T-helper 17 cell (primary cell): ENCODE measurements around the gene TBC1D2. TPM values are rescaled to one million over a fixed set of nuclear protein-coding genes. Genes with fewer than 3 reads are reported as not detected.

Source experiments
- ATAC-seq: fragments of 150-1000 bp; cut with Tn5 transposase; 2 replicates; pipeline ENCODE4 v1.10.0; 2021; ENCODE audit warnings: mild to moderate bottlenecking, moderate library complexity
- DNase-seq, 3 donors: peaks; one replicate each; pipeline versions ENCODE4 v3.0.0 to v3.0.0-alpha.2; 2020 to 2021
- H3K9me3 ChIP-seq: one replicate; pipeline ENCODE4 v1.7.0; 2013; ENCODE audit warnings: low read length, mild to moderate bottlenecking; ENCODE audit not compliant: control insufficient read depth, poor library complexity, severe bottlenecking
- H3K27ac Mint-ChIP-seq: one replicate; pipeline ENCODE4 v1.8.0; 2022; ENCODE audit warnings: mild to moderate bottlenecking, moderate library complexity, mixed read lengths
- H3K27me3 Mint-ChIP-seq: one replicate; pipeline ENCODE4 v1.8.0; 2022; ENCODE audit warnings: mixed read lengths
- H3K36me3 Mint-ChIP-seq: one replicate; pipeline ENCODE4 v1.8.0; 2022; ENCODE audit warnings: low read depth, mixed read lengths
- H3K4me1 Mint-ChIP-seq: one replicate; pipeline ENCODE4 v1.8.0; 2022; ENCODE audit warnings: mild to moderate bottlenecking, mixed read lengths
- H3K4me3 Mint-ChIP-seq: one replicate; pipeline ENCODE4 v1.8.0; 2022; ENCODE audit warnings: mild to moderate bottlenecking, moderate library complexity, mixed read lengths
- total RNA-seq, 4 donors: library from RNA in 2 of 4; stranded (reverse) in 2 of 4; gene quantifications; one replicate each; pipeline ENCODE4 v1.2.3 and lab custom pipeline; 2022 to 2026

The TBC1D2 gene
- total RNA-seq, 2 donors from 2014 or later: 7.8 to 8.2 TPM

DNA sequence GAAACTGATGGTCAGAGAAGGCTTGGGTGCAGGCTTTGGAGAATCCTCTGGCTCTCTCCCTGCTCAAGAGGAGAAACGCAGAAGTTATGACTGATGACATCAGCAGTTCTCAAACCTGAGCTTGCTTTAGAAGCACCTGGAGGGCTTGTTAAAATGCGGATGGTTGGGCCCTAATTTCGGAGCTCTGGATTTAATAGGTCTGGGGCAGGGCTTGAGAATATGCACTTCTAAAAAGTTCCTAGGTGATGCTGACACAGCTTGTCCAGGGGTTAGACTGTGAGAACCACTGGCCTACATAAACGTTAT, 26.4 kb downstream of the TBC1D2 start:
- H3K36me3 Mint-ChIP-seq: peaks cover 4% of the 10 kb centered on the region

DNA sequence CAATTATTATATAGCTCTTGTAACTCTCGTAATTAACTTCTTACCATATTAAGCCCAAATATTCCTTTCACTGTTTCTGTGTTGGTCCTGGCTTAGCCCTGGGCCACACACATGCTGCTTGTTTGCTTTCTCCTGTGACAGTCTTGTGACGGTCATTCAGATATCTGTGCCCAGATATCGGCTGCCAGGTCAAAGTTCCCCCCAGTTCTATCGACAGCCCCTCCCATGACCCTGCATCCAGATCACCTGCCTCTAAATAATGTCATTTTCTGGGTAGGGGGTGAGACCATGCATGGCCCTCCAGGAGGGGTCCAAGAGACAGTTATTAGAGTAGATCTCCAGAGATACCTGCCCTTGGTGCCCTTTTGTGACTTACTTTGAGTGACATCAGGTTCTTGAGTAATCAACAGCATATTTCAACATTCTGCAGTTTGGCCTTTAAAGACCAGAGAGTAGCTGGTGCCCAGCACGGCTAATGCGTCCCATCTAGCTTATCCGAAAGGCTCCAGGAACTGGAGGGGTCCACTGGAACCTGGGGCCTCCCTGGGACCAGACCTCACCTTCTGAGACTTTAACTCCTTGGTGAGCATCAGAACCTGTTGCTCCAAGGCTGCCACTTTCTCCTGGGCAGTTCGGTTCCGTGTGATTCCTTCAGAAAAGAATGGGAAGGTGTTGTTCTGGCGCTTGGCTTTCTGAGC, 26.9 kb downstream of the TBC1D2 start:
- Mint-ChIP-seq H3K27ac (peak overlapping the region; percentile 41), H3K4me1 (peaks cover 1% of the 10 kb centered on the region), H3K27me3 (no peaks in the 10 kb centered on the region), H3K4me3 (no peak overlapping the region), H3K36me3 (peaks cover 1% of the 10 kb centered on the region)
- DNase-seq: no peak
- no peak for ATAC-seq
- H3K9me3 ChIP-seq: no peaks in the 10 kb centered on the region

More for the DNA sequence above, 26.4 kb downstream of the TBC1D2 start:
- Mint-ChIP-seq H3K4me3 (no peak overlapping the region), H3K27me3 (no peaks in the 10 kb centered on the region), H3K27ac (no peak overlapping the region), H3K4me1 (no peaks in the 10 kb centered on the region)
- ATAC-seq: no peak
- DNase-seq: no peak
- no peaks in the 10 kb centered on the region for H3K9me3 ChIP-seq

DNA sequence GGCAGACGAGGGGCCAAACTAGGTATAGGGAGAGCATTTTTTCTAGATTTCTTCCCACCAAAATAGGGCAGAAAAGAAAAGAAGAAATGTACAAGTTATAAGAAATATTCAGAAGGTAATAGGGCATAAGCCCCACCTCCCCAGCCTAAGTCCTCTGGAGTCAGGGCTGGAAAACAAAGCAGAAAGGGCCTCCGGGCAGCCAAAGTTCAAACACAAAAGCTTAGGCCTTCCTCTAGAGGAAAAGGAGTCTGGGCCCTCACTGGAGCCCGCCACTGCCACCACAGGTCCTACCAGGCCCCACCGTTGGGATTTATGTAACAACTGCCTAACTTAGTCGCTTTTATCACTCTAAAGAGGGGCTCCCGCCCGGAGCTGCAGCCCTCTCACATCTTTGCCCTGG, 27.6 kb downstream of the TBC1D2 start:
- no peaks in the 10 kb centered on the region for H3K27me3 Mint-ChIP-seq

DNA sequence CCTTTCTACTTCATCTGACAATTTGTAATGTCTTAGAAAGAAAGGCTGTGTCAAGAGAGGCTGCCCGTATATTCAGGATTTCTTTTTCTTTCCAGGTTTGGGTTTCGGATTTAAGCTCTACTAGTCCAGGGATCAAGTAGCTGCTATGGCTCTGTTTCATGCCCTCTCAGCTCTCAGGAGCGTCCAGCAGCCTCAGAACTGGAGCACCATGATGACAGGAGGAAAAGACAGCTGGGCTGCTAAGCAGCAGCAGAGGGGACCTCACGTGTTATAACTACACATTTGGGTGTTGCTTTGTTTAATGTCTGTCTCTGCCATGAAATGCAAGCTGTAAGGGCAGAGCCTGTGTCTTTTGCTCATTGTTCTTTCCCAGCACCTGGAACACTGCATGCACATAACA, 28.5 kb downstream of the TBC1D2 start:
- H3K4me1 Mint-ChIP-seq: peaks cover 7% of the 10 kb centered on the region
- peaks cover 7% of the 10 kb centered on the region for H3K36me3 Mint-ChIP-seq
- H3K27me3 Mint-ChIP-seq: no peaks in the 10 kb centered on the region
- no peaks in the 10 kb centered on the region for H3K9me3 ChIP-seq
- H3K4me3 Mint-ChIP-seq: no peak overlapping the region
- DNase-seq: no peak
- ATAC-seq: no peak
- H3K27ac Mint-ChIP-seq: no peak overlapping the region

More for the DNA sequence above, 27.6 kb downstream of the TBC1D2 start:
- H3K9me3 ChIP-seq: no peaks in the 10 kb centered on the region
- no peak for ATAC-seq
- H3K36me3 Mint-ChIP-seq: peaks cover 4% of the 10 kb centered on the region
- peak overlapping the region; percentile 41 for H3K27ac Mint-ChIP-seq
- H3K4me1 Mint-ChIP-seq: peaks cover 6% of the 10 kb centered on the region
- H3K4me3 Mint-ChIP-seq: no peak overlapping the region
- no peak for DNase-seq

DNA sequence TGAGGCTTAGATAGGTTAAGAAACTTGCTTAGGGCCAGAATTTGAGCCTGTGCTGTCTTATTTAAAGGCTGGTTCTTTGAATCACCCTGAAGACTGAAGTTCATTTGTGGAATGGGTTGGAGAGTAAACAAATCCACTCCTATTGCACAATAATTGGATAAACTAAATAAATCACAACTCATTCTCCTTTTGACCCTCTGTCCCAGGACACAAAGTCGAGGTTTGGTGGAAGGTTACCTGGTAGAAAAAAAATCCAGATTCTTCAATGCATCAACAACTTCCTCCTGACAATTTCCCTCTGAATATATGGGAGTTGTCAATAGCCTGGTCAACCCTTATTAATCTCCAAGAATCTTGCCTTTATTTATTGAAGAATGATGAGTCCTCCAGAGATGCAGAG, 28.9 kb downstream of the TBC1D2 start:
- ATAC-seq (no peak), DNase-seq (no peak)
- H3K9me3 ChIP-seq: no peaks in the 10 kb centered on the region
- no peak overlapping the region for H3K27ac Mint-ChIP-seq
- peaks cover 7% of the 10 kb centered on the region for H3K4me1 Mint-ChIP-seq
- H3K36me3 Mint-ChIP-seq: peaks cover 7% of the 10 kb centered on the region
- no peaks in the 10 kb centered on the region for H3K27me3 Mint-ChIP-seq
- H3K4me3 Mint-ChIP-seq: no peak overlapping the region

DNA sequence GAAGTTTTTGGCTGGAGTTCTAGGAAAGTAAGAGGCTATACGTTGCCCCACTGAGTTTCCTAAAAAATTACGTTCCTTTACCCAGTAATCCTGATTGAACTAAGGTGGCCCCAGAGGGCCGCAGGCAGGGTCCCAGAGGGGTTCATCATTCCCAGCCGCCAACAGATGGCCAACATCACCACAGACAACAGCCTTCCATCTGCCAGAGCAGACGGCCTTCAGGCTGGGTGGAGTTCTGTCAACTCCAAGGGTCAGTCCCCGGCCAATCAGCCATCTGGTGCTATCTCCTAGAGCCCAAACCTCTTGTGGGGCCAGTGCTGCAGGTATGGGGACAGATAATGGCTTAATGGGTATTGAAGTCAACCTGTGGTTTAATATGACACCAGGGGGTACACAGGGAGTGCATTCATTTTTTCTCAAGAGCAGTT, 30.4 kb downstream of the TBC1D2 start:
- peaks cover 7% of the 10 kb centered on the region for H3K4me1 Mint-ChIP-seq
- H3K27ac Mint-ChIP-seq: no peak overlapping the region
- no peak for ATAC-seq
- H3K36me3 Mint-ChIP-seq: peaks cover 7% of the 10 kb centered on the region
- H3K4me3 Mint-ChIP-seq: no peak overlapping the region
- no peak for DNase-seq
- no peaks in the 10 kb centered on the region for H3K27me3 Mint-ChIP-seq
- H3K9me3 ChIP-seq: no peaks in the 10 kb centered on the region

DNA sequence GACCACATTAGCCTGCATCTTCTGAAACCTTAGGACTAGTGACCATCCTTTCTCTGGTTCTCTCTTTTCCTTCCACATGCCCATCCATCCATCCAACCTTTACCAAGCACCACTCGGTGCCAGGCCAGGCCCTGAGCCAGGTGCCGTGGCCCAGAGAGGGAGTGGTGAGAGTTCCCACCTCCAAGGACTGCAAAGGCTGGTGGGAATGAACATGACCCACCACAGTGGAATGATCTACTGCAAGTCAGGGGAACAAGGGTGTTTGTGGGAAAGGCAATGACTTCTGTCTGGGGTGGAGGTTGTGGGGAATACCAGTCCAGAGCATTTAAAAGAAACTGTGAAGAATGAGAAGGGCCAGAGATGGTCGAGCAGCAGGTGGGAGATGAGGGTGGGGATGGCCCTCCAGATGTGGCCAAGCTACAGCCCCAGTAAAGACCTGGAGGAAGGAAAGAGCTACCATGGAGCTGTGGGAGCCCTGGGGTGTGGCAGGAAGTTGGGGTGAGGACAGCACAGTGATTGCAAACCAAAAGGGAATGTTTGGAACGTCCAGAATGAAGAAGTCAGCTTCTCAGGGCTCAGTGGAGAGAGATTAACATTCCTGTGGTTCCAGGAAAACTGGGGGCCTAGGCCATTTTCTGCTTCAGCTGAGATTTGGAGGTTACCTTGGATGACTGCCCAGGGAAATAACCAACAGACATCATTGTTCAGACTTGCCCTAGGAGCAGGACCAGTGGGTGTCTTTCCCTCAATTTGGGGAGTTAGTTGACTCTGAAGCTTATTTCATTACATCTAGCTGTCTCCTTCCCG, 32.4 kb downstream of the TBC1D2 start:
- H3K9me3 ChIP-seq: no peaks in the 10 kb centered on the region
- Mint-ChIP-seq H3K27ac (peak overlapping the region; percentile 37), H3K4me1 (peaks cover 7% of the 10 kb centered on the region), H3K36me3 (peaks cover 9% of the 10 kb centered on the region), H3K4me3 (no peak overlapping the region), H3K27me3 (no peaks in the 10 kb centered on the region)
- ATAC-seq: no peak
- no peak for DNase-seq

DNA sequence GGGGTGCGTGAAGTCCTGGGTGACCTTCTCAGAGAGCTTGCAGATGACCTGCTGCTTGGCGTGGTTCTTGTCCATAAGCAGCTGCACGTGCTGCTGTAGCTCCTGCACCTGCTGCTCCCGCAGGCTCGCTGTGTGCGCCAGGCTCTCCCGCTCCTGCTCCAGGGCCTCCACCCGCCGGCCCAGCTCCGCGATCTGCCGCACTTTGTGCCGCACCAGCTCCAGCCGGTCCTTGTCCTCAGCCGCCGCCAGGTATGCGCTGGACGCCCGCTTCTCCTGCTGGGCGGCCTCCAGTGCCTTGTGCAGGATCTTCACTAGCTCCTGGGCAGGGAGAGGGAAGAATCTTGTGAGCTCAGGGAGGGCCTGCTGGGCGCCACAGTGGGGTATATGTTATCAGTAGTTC, 34.5 kb downstream of the TBC1D2 start:
- ATAC-seq (no peak), DNase-seq (no peak)
- Mint-ChIP-seq H3K4me1 (peaks cover 7% of the 10 kb centered on the region), H3K27me3 (no peaks in the 10 kb centered on the region), H3K4me3 (no peak overlapping the region), H3K27ac (peak overlapping the region; percentile 19), H3K36me3 (peaks cover 9% of the 10 kb centered on the region)
- no peaks in the 10 kb centered on the region for H3K9me3 ChIP-seq

DNA sequence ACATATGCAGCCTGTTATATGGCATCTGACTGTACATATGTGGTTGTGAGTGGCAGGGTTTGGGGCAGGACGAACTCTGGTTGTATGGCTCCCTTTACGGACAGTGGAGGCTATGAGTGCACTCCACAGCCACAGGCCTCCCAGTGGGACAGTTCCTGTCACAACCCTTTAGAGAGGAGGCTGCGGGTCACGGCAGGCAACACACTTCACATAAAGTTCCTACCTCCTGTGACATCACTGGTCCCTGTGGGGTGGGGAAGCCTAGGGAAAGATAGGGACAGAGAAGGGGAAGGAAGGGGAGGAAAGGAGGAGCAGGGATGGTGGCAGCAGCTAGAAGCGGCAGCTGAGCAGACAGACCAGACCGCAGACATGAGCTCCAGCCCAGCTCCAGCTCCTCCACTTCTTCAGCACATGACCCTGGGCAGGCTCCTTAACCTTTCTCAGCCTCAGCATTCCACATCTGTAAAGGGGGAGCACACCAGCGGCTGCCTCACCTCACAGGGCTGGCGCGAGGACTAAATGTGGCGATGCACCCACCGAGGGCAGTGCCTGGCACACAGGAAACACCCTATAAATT, 35.6 kb downstream of the TBC1D2 start:
- Mint-ChIP-seq H3K4me1 (peaks cover 10% of the 10 kb centered on the region), H3K36me3 (peaks cover 13% of the 10 kb centered on the region), H3K27ac (no peak overlapping the region), H3K4me3 (no peak overlapping the region), H3K27me3 (no peaks in the 10 kb centered on the region)
- DNase-seq: no peak
- no peak for ATAC-seq
- H3K9me3 ChIP-seq: no peaks in the 10 kb centered on the region

DNA sequence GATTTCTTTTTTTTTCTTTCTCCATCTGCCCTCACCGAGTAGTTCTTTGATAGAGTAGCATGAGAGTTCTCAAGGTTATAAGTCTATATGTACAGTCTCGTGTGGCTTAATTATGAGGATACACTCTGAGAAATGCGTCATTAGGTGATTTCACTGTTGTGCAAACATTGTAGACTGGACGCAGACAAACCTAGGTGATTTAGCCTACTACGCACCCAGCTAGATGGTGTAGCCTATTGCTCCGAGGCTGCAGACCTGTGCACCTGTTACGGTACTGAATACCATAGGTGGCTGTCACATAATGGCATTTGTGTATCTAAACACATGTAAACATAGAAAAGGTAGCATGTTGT, 36.1 kb downstream of the TBC1D2 start:
- Mint-ChIP-seq H3K4me3 (no peak overlapping the region), H3K27ac (no peak overlapping the region), H3K36me3 (peaks cover 14% of the 10 kb centered on the region), H3K27me3 (no peaks in the 10 kb centered on the region), H3K4me1 (peaks cover 10% of the 10 kb centered on the region)
- no peaks in the 10 kb centered on the region for H3K9me3 ChIP-seq
- no peak for ATAC-seq
- no peak for DNase-seq

DNA sequence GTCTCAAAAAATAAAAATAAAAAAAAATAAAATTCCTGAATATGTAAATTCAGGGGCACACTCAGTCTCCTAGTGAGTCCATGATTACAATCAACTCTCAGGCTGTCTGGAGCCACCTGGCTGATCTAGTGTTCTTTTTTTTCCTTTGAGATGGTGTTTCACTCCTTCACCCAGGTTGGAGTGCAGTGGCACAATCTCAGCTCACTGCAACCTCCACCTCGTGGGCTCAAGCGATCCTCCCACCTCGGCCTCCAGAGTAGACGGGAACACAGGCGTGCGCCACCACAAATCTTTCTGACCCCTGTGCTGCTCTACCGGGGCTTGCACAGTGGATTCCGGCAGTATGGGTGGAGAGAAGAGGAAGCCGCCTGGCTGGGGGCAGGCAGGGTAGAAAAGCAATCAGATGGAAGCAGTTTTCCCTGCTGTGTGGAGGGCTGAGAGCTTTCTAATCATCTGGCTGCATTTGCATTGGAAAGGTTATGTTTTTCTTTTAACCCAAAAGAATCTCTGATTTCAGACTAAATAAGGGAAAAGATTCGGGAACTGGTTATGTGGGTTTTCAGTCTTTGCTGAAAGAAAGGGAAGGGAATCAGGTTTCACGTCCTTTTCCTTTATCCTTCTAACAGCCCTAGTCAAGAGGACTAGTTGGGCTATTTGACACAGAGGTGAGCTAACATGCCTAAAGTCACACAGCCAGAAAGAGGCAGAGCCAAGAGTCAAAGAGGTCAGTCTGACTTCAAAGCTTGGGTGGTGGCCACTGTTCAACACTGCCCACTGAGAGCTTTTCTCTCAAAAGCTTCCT, 36.7 kb downstream of the TBC1D2 start:
- Mint-ChIP-seq H3K36me3 (peaks cover 14% of the 10 kb centered on the region), H3K27ac (no peak overlapping the region), H3K27me3 (no peaks in the 10 kb centered on the region), H3K4me3 (no peak overlapping the region), H3K4me1 (peaks cover 10% of the 10 kb centered on the region)
- DNase-seq (no peak), ATAC-seq (no peak)
- no peaks in the 10 kb centered on the region for H3K9me3 ChIP-seq

DNA sequence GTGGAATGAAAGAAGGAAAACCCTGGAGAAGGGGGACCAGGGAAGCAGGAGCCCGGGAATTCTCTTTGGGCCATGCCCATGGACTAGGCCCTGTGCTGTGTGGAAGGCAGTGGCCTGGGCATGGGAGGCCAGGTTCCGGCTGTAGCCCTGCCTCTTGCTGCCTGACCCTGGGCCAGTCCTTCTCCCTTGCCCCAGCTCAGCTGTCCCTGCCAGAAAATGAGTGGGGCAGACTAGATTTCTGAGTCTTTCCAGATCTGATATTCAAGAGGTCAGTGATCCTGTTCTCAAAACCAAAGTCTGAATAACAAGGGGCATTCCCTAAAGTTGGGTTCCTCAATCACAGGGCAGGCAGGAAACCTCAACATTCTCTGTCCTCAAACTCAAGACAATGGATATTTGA, 38.2 kb downstream of the TBC1D2 start:
- H3K4me1 Mint-ChIP-seq: peaks cover 3% of the 10 kb centered on the region
- H3K27me3 Mint-ChIP-seq: no peaks in the 10 kb centered on the region
- DNase-seq (no peak), ATAC-seq (no peak)
- H3K36me3 Mint-ChIP-seq: peaks cover 10% of the 10 kb centered on the region
- H3K9me3 ChIP-seq: no peaks in the 10 kb centered on the region
- H3K4me3 Mint-ChIP-seq: no peak overlapping the region
- H3K27ac Mint-ChIP-seq: no peak overlapping the region

DNA sequence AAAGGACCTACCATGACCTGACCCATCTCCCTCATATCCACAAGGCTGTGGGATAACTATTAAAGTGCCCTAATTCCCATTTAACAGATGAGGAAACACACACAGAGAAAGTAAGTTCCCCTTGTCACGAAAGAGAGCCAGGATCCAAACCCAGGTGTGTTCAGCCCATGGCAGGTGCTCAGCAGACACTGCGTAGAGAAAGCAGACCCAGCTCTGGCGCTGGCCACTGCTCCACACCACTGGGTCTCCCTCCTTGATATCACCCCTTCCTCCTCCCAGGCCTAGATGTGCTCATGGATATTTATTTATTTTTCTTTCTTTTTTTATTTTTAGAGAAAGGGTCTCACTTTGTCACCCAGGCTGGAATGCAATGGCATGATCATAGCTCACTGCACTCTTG, 39.1 kb downstream of the TBC1D2 start:
- Mint-ChIP-seq H3K36me3 (peaks cover 7% of the 10 kb centered on the region), H3K4me1 (peaks cover 3% of the 10 kb centered on the region), H3K4me3 (no peak overlapping the region), H3K27me3 (no peaks in the 10 kb centered on the region), H3K27ac (no peak overlapping the region)
- ATAC-seq (no peak), DNase-seq (no peak)
- no peaks in the 10 kb centered on the region for H3K9me3 ChIP-seq
